Hepatocyte (in vitro differentiated cells): ENCODE results near the gene HTT. TPM values are rescaled to one million over a fixed set of nuclear protein-coding genes. Genes with fewer than 3 reads are reported as not detected.

Experiments used
- DNase-seq: peaks from one replicate; pipeline ENCODE4 v3.0.0-alpha.2; 2016; ENCODE audit warnings: low spot score
- H2AFZ ChIP-seq: fragments of 200-600 bp; sonication (generic); 2 replicates; pipeline ENCODE4 v1.6.0; 2016; ENCODE audit warnings: antibody characterized with exemption, mild to moderate bottlenecking
- H3K27ac ChIP-seq: fragments of 200-600 bp; sonication (generic); 2 replicates; pipeline ENCODE4 v1.5.1; 2016; ENCODE audit warnings: mild to moderate bottlenecking
- H3K27me3 ChIP-seq: fragments of 200-600 bp; sonication (generic); 2 replicates; pipeline ENCODE4 v1.6.1; 2016
- H3K36me3 ChIP-seq: fragments of 200-600 bp; sonication (generic); replicated peaks from 2 replicates; pipeline ENCODE4 v1.5.1; 2016; ENCODE audit warnings: low read depth; ENCODE audit not compliant: insufficient read depth
- H3K4me1 ChIP-seq: fragments of 200-600 bp; sonication (generic); 2 replicates; pipeline ENCODE4 v1.5.1; 2016; ENCODE audit warnings: mild to moderate bottlenecking, moderate library complexity; ENCODE audit not compliant: insufficient read depth
- H3K4me2 ChIP-seq: fragments of 200-600 bp; sonication (generic); 2 replicates; pipeline ENCODE4 v1.6.0; 2016
- H3K4me3 ChIP-seq: fragments of 200-600 bp; sonication (generic); 2 replicates; pipeline ENCODE4 v1.5.1; 2016; ENCODE audit warnings: mild to moderate bottlenecking
- H3K79me2 ChIP-seq: fragments of 200-600 bp; sonication (generic); 2 replicates; pipeline ENCODE4 v1.6.0; 2017; ENCODE audit warnings: mild to moderate bottlenecking
- H3K9me2 ChIP-seq: fragments of 200-600 bp; sonication (generic); replicated peaks from 2 replicates; pipeline ENCODE4 v1.6.0; 2017; ENCODE audit warnings: mild to moderate bottlenecking; ENCODE audit not compliant: insufficient read depth
- H3K9me3 ChIP-seq: fragments of 200-600 bp; sonication (generic); 2 replicates; pipeline ENCODE4 v1.5.1; 2016; ENCODE audit warnings: low read depth, mild to moderate bottlenecking
- H4K20me1 ChIP-seq: fragments of 200-600 bp; sonication (generic); 2 replicates; pipeline ENCODE4 v1.6.0; 2016; ENCODE audit warnings: mild to moderate bottlenecking; ENCODE audit not compliant: insufficient read depth, poor library complexity, severe bottlenecking
- CTCF ChIP-seq: fragments of 200-600 bp; sonication (generic); IDR thresholded peaks from 2 replicates; pipeline ENCODE4 v1.5.1; 2016; ENCODE audit warnings: antibody characterized with exemption, mild to moderate bottlenecking; ENCODE audit not compliant: poor library complexity
- EZH2 ChIP-seq: fragments of 200-600 bp; sonication (generic); IDR thresholded peaks from 2 replicates; pipeline ENCODE4 v1.6.1; 2016; ENCODE audit warnings: antibody characterized with exemption, mild to moderate bottlenecking, borderline replicate concordance
- EZH2phosphoT487 ChIP-seq: fragments of 200-600 bp; sonication (generic); IDR thresholded peaks from one replicate; pipeline ENCODE4 v1.6.1; 2018; ENCODE audit warnings: antibody characterized with exemption, mild to moderate bottlenecking, low read depth, moderate library complexity; ENCODE audit not compliant: unreplicated experiment, severe bottlenecking
- WGBS: methylation state at CpG from one replicate; pipeline ENCODE4 v1.1.6; 2016; ENCODE audit warnings: low lambda C conversion rate; ENCODE audit errors: missing lambda C conversion rate; 5-methylcytosine and 5-hydroxymethylcytosine counted together
- polyA plus RNA-seq: library from polyadenylated mRNA; unstranded; fragments of >200 nt; fragmentation: Nextera tagmentation; extraction: Ambion mirVana; gene quantifications from 2 replicates; pipeline ENCODE4 v1.2.1, GENCODE V29; 2016
- total RNA-seq: library from RNA; depleted of rRNA; stranded (reverse); fragments of >200 nt; gene quantifications from 2 replicates; pipeline ENCODE4 v1.2.3, GENCODE V29; 2014

Gene HTT
- total and polyA plus RNA-seq, 2 experiments from 2014 or later, result 12.4 to 33.9 TPM

- H3K27me3 ChIP-seq, result no peaks in the 10 kb centered on the region
- no peak for DNase-seq
- H3K9me2 ChIP-seq, result no peaks in the 10 kb centered on the region
- H3K36me3 ChIP-seq, result no peaks in the 10 kb centered on the region
- no peaks in the 10 kb centered on the region for H3K9me3 ChIP-seq
- no peak overlapping the region for H3K27ac ChIP-seq
- no peak for TF ChIP-seq CTCF
- no peak for TF ChIP-seq EZH2phosphoT487
- no peak for TF ChIP-seq EZH2
- no peak overlapping the region for H3K4me3 ChIP-seq
- WGBS, result 97% methylated on average over 16 of the region's 16 CpGs
- H2AFZ ChIP-seq, result no peak overlapping the region
- no peaks in the 10 kb centered on the region for H4K20me1 ChIP-seq
- H3K4me1 ChIP-seq, result no peaks in the 10 kb centered on the region
- no peaks in the 10 kb centered on the region for H3K79me2 ChIP-seq
- H3K4me2 ChIP-seq, result no peak overlapping the region
Observed at GRCh38 chr4:3217771-3218170, 143.3 kb downstream of the HTT start.

- no peak for TF ChIP-seq CTCF
- no peak for TF ChIP-seq EZH2
- TF ChIP-seq EZH2phosphoT487, result no peak
- no peaks in the 10 kb centered on the region for H3K36me3 ChIP-seq
Observed at GRCh38 chr4:3218824-3219760, 144.6 kb downstream of the HTT start.

GRCh38 chr4:3219761-3220475 lies 145.4 kb downstream of the HTT start:
- Histone ChIP-seq H3K27me3 (no peaks in the 10 kb centered on the region), H3K9me3 (no peaks in the 10 kb centered on the region), H2AFZ (no peak overlapping the region), H3K27ac (no peak overlapping the region), H4K20me1 (no peaks in the 10 kb centered on the region), H3K79me2 (no peaks in the 10 kb centered on the region), H3K4me1 (no peaks in the 10 kb centered on the region), H3K9me2 (no peaks in the 10 kb centered on the region), H3K36me3 (no peaks in the 10 kb centered on the region), H3K4me3 (no peak overlapping the region), H3K4me2 (no peak overlapping the region)
- WGBS, result 90% methylated on average over 9 of the region's 9 CpGs
- TF ChIP-seq CTCF (no peak), EZH2 (no peak), EZH2phosphoT487 (no peak)
- no peak for DNase-seq

More at GRCh38 chr4:3218824-3219760, 144.6 kb downstream of the HTT start:
- no peaks in the 10 kb centered on the region for H3K4me1 ChIP-seq
- H3K27ac ChIP-seq, result no peak overlapping the region
- 93% methylated on average over 20 of the region's 20 CpGs for WGBS
- no peak overlapping the region for H2AFZ ChIP-seq
- DNase-seq, result no peak
- H3K27me3 ChIP-seq, result no peaks in the 10 kb centered on the region
- no peaks in the 10 kb centered on the region for H3K79me2 ChIP-seq
- no peak overlapping the region for H3K4me2 ChIP-seq
- no peaks in the 10 kb centered on the region for H3K9me2 ChIP-seq
- no peaks in the 10 kb centered on the region for H4K20me1 ChIP-seq
- no peak overlapping the region for H3K4me3 ChIP-seq
- no peaks in the 10 kb centered on the region for H3K9me3 ChIP-seq
